ENCODE data around the gene CBARP. TPM values are rescaled to one million over a fixed set of nuclear protein-coding genes. Genes with fewer than 3 reads are reported as not detected.
A peak's percentile ranks its signal among the peaks of the same experiment; 100 is the strongest.

CBARP gene
- total and polyA plus RNA-seq, 4 donors: 0.05 to 0.25 (median 0.06) TPM; not detected in 1

DNA sequence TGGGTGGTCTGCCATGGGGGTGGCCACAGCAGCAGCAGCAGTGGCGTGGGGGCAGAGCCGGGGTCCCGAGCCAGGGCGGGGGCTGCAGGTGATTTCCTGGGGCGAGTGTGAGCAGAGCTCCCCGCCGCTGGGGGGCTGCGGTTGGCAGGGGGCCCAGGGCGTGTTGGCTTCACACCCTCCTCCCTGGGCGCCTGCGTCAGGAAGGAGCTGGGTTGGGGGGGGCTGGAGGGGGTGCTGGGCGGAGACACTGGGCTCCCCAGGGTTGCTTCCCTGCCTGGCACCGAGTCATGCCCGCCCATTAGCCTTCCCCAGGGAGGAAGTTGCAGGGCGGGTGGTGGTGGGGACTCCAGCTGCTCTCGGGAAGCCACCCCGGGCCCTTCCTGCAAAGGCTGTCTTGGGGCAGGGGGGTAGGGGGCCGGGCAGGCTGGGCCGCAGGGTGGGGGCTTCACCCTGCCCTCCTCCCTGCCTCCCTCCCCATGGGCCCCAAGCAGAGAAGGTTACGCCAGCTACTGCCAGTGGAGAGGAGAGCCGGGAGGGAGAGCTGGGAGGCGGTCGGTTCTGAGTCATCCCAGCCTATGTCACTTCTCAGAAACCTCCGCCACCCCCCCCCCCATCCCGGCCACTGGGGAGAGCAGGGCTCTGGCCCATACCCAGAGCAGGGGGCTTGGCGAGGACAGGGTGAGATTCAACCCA, 15.2 kb upstream of the CBARP start:
- DNase-seq (ENCODE audit: low spot score): peak; percentile 78
- peak in 1 of 2 donors; percentile 2 for TF ChIP-seq EGR1 (IDR thresholded peaks at IDR 0.05; ENCODE audit: low read depth in 2 of 2)
- TF ChIP-seq HNF4G (IDR thresholded peaks at IDR 0.05): no peak
- TF ChIP-seq, protein P1, sequence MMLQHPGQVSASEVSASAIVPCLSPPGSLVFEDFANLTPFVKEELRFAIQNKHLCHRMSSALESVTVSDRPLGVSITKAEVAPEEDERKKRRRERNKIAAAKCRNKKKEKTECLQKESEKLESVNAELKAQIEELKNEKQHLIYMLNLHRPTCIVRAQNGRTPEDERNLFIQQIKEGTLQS (IDR thresholded peaks at IDR 0.05): peak; percentile 70
- TF ChIP-seq GABPA (IDR thresholded peaks at IDR 0.05 in 1 of 2, conservative IDR thresholded peaks at IDR 0.05 in 1 of 2): no peak
- peak; percentile 73 to 85 for TF ChIP-seq JUND (IDR thresholded peaks at IDR 0.05)
- no peak for TF ChIP-seq HNF4A (conservative IDR thresholded peaks at IDR 0.05)
- TF ChIP-seq FOXA2 (IDR thresholded peaks at IDR 0.05): no peak
- Histone ChIP-seq H3K9ac (ENCODE audit: low read depth in 1 of 2, low read length in 2 of 2) (no peak overlapping the region), H3K4me3 (ENCODE audit: low read depth in 1 of 3, low read length in 3 of 3) (peak overlapping the region in 1 of 3 donors; percentile 75), H3K4me1 (ENCODE audit: control insufficient read depth in 4 of 4, insufficient read depth in 4 of 4, low read length in 3 of 4) (peaks cover 11 to 66% (median 40%) of the 10 kb centered on the region in 4 donors), H3K9me3 (ENCODE audit: control insufficient read depth in 4 of 4, low read length in 3 of 4) (no peaks in the 10 kb centered on the region), H3K36me3 (ENCODE audit: control insufficient read depth in 4 of 4, insufficient read depth in 3 of 4, low read depth in 1 of 4, low read length in 3 of 4) (peaks cover 20 to 30% (median 22%) of the 10 kb centered on the region in 4 donors), H3K27ac (ENCODE audit: low read depth in 1 of 2, low read length in 2 of 2) (peak overlapping the region; percentile 90 to 97), H3K27me3 (ENCODE audit: control insufficient read depth in 4 of 4, insufficient read depth in 4 of 4, low read length in 3 of 4) (no peaks in the 10 kb centered on the region)
- WGBS: 4% methylated on average over 26 of the region's 26 CpGs

DNA sequence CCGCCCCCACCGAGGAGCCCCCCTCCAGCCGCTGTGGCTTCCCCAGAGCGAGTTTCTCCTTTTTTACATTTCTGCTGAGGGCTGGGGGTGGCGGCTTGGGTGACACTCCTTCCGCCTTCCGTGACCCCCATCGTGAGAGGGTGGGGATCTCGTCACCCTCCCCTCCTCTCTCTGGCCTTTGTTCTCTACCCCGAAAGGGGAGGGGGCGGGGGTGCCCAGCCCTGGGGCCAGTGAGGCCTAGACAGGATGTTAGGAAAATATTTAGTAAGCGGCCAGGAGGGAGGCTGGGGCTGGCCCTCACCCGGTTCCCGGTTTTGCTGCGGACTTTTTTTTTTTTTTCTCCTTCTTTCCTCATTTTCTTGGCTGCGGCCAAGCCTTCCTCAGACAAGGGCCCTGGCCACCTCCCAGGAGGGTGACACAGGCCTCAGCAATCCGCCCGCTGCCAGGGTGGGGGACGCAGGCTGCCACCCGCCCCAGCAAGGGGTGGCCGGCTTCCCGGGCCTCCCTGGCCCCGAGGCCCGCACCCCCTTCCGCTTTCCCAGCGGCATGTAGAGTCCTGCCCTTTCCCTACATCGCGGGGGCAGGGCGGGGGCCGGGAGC, 14.5 kb upstream of the CBARP start:
- peak overlapping the region in 2 of 3 donors; percentile 55 to 75 for H3K4me3 ChIP-seq (ENCODE audit: low read depth in 1 of 3, low read length in 3 of 3)
- no peaks in the 10 kb centered on the region for H3K9me3 ChIP-seq (ENCODE audit: control insufficient read depth in 4 of 4, low read length in 3 of 4)
- H3K27me3 ChIP-seq (ENCODE audit: control insufficient read depth in 4 of 4, insufficient read depth in 4 of 4, low read length in 3 of 4): no peaks in the 10 kb centered on the region
- peak overlapping the region; percentile 14 to 52 for H3K9ac ChIP-seq (ENCODE audit: low read depth in 1 of 2, low read length in 2 of 2)
- WGBS: 6% methylated on average over 30 of the region's 30 CpGs
- peaks cover 17 to 66% (median 45%) of the 10 kb centered on the region in 4 donors for H3K4me1 ChIP-seq (ENCODE audit: control insufficient read depth in 4 of 4, insufficient read depth in 4 of 4, low read length in 3 of 4)
- peak overlapping the region; percentile 90 to 97 for H3K27ac ChIP-seq (ENCODE audit: low read depth in 1 of 2, low read length in 2 of 2)
- TF ChIP-seq YY1 (IDR thresholded peaks at IDR 0.05) (peak; percentile 19), RAD21 (IDR thresholded peaks at IDR 0.05) (no peak), JUND (IDR thresholded peaks at IDR 0.05) (peak in 1 of 2 donors; percentile 48), FOXA1 (IDR thresholded peaks at IDR 0.05) (no peak), EGR1 (IDR thresholded peaks at IDR 0.05; ENCODE audit: low read depth in 2 of 2) (peak in 1 of 2 donors; percentile 62), TAF1 (conservative IDR thresholded peaks at IDR 0.05) (no peak), SP1 (IDR thresholded peaks at IDR 0.05) (no peak), HNF4G (IDR thresholded peaks at IDR 0.05) (no peak), NR2F2 (IDR thresholded peaks at IDR 0.05) (peak; percentile 79), HNF4A (conservative IDR thresholded peaks at IDR 0.05) (peak; percentile 32 to 60), GABPA (IDR thresholded peaks at IDR 0.05 in 1 of 2, conservative IDR thresholded peaks at IDR 0.05 in 1 of 2) (no peak), FOXA2 (IDR thresholded peaks at IDR 0.05) (no peak), RXRA (IDR thresholded peaks at IDR 0.05) (peak; percentile 44 to 71)
- TF ChIP-seq, protein P2, sequence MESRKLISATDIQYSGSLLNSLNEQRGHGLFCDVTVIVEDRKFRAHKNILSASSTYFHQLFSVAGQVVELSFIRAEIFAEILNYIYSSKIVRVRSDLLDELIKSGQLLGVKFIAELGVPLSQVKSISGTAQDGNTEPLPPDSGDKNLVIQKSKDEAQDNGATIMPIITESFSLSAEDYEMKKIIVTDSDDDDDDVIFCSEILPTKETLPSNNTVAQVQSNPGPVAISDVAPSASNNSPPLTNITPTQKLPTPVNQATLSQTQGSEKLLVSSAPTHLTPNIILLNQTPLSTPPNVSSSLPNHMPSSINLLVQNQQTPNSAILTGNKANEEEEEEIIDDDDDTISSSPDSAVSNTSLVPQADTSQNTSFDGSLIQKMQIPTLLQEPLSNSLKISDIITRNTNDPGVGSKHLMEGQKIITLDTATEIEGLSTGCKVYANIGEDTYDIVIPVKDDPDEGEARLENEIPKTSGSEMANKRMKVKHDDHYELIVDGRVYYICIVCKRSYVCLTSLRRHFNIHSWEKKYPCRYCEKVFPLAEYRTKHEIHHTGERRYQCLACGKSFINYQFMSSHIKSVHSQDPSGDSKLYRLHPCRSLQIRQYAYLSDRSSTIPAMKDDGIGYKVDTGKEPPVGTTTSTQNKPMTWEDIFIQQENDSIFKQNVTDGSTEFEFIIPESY (IDR thresholded peaks at IDR 0.05): peak; percentile 33
- TF ChIP-seq, protein P3, sequence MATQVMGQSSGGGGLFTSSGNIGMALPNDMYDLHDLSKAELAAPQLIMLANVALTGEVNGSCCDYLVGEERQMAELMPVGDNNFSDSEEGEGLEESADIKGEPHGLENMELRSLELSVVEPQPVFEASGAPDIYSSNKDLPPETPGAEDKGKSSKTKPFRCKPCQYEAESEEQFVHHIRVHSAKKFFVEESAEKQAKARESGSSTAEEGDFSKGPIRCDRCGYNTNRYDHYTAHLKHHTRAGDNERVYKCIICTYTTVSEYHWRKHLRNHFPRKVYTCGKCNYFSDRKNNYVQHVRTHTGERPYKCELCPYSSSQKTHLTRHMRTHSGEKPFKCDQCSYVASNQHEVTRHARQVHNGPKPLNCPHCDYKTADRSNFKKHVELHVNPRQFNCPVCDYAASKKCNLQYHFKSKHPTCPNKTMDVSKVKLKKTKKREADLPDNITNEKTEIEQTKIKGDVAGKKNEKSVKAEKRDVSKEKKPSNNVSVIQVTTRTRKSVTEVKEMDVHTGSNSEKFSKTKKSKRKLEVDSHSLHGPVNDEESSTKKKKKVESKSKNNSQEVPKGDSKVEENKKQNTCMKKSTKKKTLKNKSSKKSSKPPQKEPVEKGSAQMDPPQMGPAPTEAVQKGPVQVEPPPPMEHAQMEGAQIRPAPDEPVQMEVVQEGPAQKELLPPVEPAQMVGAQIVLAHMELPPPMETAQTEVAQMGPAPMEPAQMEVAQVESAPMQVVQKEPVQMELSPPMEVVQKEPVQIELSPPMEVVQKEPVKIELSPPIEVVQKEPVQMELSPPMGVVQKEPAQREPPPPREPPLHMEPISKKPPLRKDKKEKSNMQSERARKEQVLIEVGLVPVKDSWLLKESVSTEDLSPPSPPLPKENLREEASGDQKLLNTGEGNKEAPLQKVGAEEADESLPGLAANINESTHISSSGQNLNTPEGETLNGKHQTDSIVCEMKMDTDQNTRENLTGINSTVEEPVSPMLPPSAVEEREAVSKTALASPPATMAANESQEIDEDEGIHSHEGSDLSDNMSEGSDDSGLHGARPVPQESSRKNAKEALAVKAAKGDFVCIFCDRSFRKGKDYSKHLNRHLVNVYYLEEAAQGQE (IDR thresholded peaks at IDR 0.05): peak; percentile 5
- TF ChIP-seq, protein P1 (IDR thresholded peaks at IDR 0.05): no peak
- TF ChIP-seq, protein P4, sequence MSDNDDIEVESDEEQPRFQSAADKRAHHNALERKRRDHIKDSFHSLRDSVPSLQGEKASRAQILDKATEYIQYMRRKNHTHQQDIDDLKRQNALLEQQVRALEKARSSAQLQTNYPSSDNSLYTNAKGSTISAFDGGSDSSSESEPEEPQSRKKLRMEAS (IDR thresholded peaks at IDR 0.05): peak; percentile 41
- TF ChIP-seq, protein P5, sequence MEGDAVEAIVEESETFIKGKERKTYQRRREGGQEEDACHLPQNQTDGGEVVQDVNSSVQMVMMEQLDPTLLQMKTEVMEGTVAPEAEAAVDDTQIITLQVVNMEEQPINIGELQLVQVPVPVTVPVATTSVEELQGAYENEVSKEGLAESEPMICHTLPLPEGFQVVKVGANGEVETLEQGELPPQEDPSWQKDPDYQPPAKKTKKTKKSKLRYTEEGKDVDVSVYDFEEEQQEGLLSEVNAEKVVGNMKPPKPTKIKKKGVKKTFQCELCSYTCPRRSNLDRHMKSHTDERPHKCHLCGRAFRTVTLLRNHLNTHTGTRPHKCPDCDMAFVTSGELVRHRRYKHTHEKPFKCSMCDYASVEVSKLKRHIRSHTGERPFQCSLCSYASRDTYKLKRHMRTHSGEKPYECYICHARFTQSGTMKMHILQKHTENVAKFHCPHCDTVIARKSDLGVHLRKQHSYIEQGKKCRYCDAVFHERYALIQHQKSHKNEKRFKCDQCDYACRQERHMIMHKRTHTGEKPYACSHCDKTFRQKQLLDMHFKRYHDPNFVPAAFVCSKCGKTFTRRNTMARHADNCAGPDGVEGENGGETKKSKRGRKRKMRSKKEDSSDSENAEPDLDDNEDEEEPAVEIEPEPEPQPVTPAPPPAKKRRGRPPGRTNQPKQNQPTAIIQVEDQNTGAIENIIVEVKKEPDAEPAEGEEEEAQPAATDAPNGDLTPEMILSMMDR (IDR thresholded peaks at IDR 0.05; ENCODE audit: low read depth, low read length, missing input control): no peak
- no peak for DNase-seq (ENCODE audit: low spot score)
- peaks cover 19 to 24% (median 22%) of the 10 kb centered on the region in 4 donors for H3K36me3 ChIP-seq (ENCODE audit: control insufficient read depth in 4 of 4, insufficient read depth in 3 of 4, low read depth in 1 of 4, low read length in 3 of 4)

Measured in liver (tissue), 9 donors.